ENCODE measurements around the gene KRT1.

The KRT1 gene

GRCh38 chr12:52632656-52633055, 47.6 kb downstream of the KRT1 start:
- no peak for DNase-seq

GRCh38 chr12:52631676-52632459, 48.3 kb downstream of the KRT1 start:
- no peak for DNase-seq

GRCh38 chr12:52631264-52631663, 48.9 kb downstream of the KRT1 start:
- no peak for DNase-seq

DNA sequence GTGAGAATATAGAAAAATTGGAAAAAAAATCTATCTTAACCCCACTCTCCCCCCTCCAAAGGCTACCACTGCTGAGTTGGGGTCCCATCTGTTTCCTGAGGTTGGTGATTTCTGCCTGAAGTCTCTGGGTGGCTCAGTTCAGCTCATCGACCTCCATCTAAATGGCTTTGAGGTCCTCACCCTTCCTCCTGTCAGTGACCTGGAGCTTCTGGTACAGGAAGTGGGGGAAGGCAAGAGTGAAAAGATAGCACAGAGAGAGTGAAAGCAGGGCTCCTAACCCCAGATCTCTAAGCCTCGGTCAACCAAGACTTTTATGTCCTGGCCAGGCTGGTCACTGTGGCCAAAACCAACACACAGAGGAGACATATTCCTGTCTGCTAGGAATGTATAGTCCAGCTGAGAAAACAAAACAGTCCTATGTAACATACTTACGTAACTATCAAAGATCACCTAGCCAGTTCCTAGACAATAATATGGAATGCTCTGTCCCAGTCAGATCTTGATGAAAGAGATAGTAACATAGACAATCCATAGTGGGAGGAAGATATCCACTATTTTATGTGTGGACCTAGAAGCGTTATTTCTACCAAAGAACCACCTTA, 49.5 kb downstream of the KRT1 start:
- DNase-seq: no peak

GRCh38 chr12:52630008-52630500, 50.2 kb downstream of the KRT1 start:
- DNase-seq: no peak

GRCh38 chr12:52629281-52630007, 50.8 kb downstream of the KRT1 start:
- DNase-seq: no peak

DNA sequence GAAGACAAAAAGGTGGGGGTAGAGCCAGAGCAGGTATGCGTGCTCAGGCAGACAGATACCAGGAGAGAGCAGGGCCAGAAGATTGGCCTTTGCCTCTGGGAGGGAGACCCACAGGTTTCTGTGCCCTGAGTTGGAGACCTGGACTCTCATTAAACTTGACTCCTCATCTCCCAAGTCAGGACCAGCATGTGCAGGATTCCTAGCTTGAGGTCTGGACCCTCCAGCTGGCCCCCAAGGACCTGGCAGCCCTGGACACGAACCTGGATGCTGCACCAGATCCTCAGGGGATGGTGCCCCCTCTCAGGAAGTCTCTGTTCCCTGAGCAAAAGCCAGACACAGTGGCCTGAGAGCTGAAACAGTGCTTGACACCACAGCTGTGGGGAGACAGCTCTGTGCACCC, 51.4 kb downstream of the KRT1 start:
- DNase-seq: no peak

- DNase-seq: no peak
Observed at GRCh38 chr12:52628111-52628507, 52.1 kb downstream of the KRT1 start.

DNA sequence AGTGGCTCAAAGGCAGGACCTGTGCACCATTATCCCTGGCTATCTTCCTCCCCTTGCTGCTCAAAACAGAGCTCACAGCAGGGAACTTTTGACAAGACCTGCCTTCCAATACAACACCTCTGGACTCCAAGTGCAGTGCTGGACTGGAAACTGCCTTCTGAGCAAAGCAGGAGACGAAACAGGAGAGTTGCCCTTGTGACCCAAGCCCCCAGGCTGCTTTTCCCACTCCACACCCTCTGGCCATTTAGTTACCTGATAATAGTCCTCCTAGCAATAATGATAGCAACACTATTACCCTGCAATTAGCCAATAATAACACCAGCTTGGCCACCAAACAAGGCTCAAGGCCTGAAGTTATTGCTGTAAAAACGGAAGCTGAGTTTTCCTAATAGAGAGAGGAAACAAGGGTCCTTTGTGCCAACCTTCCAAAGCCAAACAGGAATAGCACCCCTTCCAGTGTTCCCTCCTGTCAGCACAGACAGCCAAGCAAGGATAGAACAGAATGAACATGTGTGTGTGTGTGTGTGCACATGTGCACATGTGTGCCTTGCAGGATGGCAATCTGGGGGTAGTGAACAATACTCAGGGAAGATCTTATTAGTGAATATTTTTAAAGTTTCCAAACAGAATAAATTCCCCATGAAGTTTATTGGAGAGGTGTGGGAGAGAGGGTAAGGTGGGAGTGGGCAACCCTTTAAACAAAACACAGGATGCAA, 52.7 kb downstream of the KRT1 start:
- no peak for DNase-seq

Measured in CD4-positive, alpha-beta T cell treated with Interleukin-15 for 1 hour (primary cell).